Lower leg skin (tissue), 3 donors: ENCODE data around the gene ALCAM.

Experiments
- POLR2A ChIP-seq, 2 donors: fragments of 450-650 bp; IDR thresholded peaks; one replicate each; pipeline ENCODE4 v1.6.1; 2016 to 2017; ENCODE audit warnings: antibody characterized with exemption in 2 of 2, mild to moderate bottlenecking in 1 of 2, moderate library complexity in 1 of 2
- TF ChIP-seq, protein P1 (sequence below), 3 donors: fragments of 450-650 bp; IDR thresholded peaks; one replicate each; pipeline ENCODE4 v1.5.1; 2016; ENCODE audit warnings: antibody characterized with exemption in 3 of 3, mild to moderate bottlenecking in 3 of 3, moderate library complexity in 2 of 3

DNA sequence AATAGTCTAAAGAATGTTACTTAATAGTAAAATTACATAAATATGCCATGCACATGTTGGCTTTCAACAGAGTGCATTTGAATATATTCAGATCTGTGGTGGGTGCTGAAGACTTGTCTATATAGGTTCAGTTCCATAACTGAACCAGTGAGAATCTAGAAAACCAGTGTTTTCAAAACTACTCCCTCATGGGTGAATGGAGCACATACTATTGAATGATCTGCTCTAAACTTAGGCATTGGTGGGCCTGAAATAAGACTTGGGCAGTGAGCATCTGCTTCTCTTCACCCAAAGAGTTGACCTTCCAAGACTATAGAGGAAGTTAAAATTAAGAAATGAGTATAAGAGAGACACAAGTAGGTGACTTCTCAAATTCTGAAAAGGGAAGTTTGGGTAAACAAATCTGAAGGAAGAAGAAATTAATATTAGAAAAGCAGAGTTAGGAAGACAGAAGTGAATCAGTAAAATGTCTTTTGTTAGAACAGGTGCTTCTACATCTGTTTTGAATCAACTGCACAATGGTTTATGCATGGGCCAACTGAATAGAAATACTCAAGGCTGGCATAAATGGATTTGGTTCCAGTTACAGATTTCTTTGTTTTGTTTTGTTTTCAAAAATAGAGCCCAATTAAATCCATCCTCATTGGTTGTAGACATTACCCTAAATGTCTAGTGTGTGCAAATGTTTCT lies 19.3 kb downstream of the ALCAM start:
- TF ChIP-seq, protein P1, sequence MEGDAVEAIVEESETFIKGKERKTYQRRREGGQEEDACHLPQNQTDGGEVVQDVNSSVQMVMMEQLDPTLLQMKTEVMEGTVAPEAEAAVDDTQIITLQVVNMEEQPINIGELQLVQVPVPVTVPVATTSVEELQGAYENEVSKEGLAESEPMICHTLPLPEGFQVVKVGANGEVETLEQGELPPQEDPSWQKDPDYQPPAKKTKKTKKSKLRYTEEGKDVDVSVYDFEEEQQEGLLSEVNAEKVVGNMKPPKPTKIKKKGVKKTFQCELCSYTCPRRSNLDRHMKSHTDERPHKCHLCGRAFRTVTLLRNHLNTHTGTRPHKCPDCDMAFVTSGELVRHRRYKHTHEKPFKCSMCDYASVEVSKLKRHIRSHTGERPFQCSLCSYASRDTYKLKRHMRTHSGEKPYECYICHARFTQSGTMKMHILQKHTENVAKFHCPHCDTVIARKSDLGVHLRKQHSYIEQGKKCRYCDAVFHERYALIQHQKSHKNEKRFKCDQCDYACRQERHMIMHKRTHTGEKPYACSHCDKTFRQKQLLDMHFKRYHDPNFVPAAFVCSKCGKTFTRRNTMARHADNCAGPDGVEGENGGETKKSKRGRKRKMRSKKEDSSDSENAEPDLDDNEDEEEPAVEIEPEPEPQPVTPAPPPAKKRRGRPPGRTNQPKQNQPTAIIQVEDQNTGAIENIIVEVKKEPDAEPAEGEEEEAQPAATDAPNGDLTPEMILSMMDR (IDR thresholded peaks at IDR 0.05): no peak
- TF ChIP-seq POLR2A (IDR thresholded peaks at IDR 0.05): no peak
